ENCODE data around the gene DLG2.

DNA sequence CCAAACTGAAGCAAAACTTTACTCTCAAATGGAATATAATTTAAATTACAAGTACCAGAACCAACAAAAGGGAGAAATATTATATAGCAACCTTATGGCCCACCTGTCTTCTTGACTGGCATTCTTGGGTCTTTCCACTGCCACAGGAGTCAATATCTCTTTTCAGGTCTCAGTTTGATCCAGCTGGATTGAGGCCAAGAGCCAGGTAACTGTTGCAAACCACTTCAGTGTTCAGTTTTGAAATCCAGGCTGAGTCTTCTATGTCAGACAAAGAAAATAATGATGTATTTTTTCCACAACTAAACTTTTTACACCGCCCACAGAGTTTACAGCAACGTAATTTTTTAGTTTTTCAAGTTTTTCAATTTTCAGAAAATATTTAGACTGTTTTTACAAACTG, 648 bp downstream of the DLG2 start:
- TF ChIP-seq, protein P1, sequence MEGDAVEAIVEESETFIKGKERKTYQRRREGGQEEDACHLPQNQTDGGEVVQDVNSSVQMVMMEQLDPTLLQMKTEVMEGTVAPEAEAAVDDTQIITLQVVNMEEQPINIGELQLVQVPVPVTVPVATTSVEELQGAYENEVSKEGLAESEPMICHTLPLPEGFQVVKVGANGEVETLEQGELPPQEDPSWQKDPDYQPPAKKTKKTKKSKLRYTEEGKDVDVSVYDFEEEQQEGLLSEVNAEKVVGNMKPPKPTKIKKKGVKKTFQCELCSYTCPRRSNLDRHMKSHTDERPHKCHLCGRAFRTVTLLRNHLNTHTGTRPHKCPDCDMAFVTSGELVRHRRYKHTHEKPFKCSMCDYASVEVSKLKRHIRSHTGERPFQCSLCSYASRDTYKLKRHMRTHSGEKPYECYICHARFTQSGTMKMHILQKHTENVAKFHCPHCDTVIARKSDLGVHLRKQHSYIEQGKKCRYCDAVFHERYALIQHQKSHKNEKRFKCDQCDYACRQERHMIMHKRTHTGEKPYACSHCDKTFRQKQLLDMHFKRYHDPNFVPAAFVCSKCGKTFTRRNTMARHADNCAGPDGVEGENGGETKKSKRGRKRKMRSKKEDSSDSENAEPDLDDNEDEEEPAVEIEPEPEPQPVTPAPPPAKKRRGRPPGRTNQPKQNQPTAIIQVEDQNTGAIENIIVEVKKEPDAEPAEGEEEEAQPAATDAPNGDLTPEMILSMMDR (IDR thresholded peaks at IDR 0.05) = no peak
- no peak for TF ChIP-seq EP300 (IDR thresholded peaks at IDR 0.05)

All from sigmoid colon (tissue), 4 donors.